LoVo (cell line): ENCODE results near the gene LGALS9.
"Not testable (repeated sequence)": the region's sequence is repeated elsewhere in the genome, so short reads cannot be mapped to it uniquely, and the experiment has no call there.

Experiments used
- DNase-seq: peaks from one replicate; pipeline ENCODE4 v3.0.0-alpha.2; 2016; ENCODE audit warnings: low spot score

LGALS9 gene

DNA sequence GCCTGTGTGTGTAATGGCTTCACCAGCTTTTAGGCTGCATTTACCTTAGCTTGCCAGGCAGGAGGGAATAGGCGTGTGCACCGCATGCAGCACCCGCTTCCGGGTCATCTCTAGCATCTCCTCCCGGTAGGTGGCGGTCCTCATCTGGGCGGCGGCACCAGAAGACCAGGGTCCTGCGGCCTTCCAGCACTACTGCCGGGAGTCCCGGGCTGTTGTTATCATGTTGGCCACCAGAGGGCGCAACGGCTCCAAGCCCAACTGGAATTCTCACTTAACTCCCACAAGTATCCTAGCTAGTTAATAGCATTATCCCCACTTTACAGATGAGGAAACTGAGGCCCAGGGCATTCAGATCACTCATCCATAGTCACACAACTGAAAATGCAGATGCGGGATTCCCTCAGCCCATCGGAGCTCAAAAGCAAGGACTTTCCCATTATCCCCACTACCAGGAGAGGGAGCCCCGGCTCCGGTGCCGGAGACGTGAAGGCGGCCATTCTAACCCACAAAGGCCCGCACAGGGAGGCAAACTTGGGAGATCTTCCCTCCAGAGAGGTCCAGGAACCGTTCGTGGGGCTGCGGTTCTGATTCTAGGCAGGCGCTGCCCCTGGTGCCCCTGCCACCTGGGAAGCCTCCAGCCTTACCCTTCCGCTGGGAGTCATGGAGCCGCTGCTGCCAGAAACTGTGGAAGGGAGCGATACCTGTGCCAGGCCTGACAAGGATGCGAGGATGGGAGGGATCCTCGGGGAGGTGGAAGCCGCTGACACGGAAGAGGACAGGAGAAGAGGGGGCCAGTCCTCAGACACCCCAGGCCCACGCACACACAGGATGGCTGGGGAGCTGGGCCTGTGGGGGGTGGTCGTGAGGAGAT lies 23.9 kb downstream of the LGALS9 start:
- peak; percentile 73 for DNase-seq

- not testable (repeated sequence) for DNase-seq
Observed at GRCh38 chr17:27655525-27656111, 24.6 kb downstream of the LGALS9 start.

GRCh38 chr17:27656620-27657019 lies 25.6 kb downstream of the LGALS9 start:
- DNase-seq, result not testable (repeated sequence)

- no peak for DNase-seq
Observed at GRCh38 chr17:27657620-27658019, 26.6 kb downstream of the LGALS9 start.

- DNase-seq, result no peak
Observed at GRCh38 chr17:27659683-27660082, 28.7 kb downstream of the LGALS9 start.

GRCh38 chr17:27660436-27660835 lies 29.4 kb downstream of the LGALS9 start:
- no peak for DNase-seq

- no peak for DNase-seq
Observed at GRCh38 chr17:27663936-27664605, 33.1 kb downstream of the LGALS9 start.

- no peak for DNase-seq
Observed at GRCh38 chr17:27664606-27664965, 33.6 kb downstream of the LGALS9 start.

- DNase-seq, result no peak
Observed at GRCh38 chr17:27665549-27665948, 34.6 kb downstream of the LGALS9 start.

DNA sequence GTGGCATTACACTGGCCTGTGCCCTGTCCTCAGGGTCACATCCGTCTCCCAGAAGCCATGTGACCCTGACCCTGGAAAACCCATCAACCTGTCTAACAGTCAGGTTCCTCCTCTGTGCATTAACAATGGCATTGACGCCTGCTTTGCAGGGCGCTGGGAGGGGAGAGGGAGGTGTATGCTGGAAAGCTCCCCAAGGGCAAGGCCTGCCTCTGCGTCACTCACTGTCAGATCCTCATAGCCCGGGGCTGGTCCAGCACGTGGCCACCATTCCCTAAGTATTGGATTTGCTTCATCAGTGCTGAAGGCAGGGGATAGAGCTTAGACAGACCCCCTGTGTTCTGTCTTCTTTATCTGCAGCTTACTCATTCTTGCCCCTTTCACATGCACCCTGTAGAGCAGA lies 35.3 kb downstream of the LGALS9 start:
- not testable (repeated sequence) for DNase-seq

- no peak for DNase-seq
Observed at GRCh38 chr17:27666831-27667560, 36.0 kb downstream of the LGALS9 start.

DNA sequence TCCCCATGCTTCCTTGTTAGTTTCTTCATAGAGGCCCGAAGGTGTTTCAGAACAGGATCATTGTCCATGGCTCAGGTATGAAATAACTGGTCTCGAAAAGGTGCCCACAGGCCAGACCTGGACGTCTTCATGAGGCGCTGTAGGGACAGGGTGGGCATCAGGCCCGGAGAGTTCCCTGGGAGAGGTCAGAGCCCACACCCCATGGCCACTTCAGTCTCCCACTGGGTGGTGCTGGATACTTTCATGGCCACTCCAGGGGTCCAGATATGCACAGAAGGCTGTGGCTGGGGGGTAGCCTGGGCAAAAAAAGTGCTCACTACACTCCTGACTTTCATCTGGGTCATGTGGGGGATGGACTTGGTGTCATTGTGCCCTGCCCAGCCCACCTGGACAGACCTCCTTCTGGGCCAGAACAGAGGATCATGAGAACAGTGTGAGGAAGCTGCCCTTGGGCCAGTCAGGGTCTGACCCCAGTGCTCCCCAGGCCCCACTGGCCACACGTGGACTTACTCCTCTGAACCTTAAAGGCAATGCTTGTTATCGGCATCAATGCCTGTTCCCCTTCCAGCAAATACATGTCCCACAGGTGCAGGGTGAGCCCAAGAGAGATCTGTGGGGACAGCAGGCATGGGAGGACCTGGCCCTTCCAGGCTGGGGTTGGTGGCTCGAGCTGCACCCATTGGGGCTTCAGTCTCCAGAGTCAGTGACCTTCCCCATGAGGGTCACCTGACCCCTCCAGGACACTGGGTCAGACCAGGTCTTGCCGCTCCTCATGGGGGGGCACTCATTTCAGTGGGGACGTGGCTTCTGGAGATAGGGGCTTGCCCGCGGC lies 36.9 kb downstream of the LGALS9 start:
- no peak for DNase-seq

DNA sequence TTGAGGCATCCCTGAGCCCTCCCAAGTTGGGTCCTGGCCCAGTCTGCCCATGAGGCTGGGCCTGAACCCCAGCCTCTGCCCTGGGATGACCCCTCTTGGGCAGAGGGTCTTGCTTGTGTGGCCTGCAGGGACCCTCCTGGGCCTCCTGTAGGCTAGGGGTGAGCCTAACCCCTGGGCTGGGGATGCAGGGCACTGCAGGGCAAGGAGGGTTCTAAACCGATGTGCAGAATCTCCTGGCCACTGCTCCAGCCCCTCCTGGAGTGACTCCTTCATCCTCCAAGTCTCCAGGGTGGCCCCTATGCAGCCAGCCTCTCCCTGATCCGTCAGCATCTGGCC lies 37.5 kb downstream of the LGALS9 start:
- no peak for DNase-seq

GRCh38 chr17:27669136-27669535 lies 38.1 kb downstream of the LGALS9 start:
- no peak for DNase-seq

GRCh38 chr17:27669850-27670249 lies 38.9 kb downstream of the LGALS9 start:
- DNase-seq, result no peak

DNA sequence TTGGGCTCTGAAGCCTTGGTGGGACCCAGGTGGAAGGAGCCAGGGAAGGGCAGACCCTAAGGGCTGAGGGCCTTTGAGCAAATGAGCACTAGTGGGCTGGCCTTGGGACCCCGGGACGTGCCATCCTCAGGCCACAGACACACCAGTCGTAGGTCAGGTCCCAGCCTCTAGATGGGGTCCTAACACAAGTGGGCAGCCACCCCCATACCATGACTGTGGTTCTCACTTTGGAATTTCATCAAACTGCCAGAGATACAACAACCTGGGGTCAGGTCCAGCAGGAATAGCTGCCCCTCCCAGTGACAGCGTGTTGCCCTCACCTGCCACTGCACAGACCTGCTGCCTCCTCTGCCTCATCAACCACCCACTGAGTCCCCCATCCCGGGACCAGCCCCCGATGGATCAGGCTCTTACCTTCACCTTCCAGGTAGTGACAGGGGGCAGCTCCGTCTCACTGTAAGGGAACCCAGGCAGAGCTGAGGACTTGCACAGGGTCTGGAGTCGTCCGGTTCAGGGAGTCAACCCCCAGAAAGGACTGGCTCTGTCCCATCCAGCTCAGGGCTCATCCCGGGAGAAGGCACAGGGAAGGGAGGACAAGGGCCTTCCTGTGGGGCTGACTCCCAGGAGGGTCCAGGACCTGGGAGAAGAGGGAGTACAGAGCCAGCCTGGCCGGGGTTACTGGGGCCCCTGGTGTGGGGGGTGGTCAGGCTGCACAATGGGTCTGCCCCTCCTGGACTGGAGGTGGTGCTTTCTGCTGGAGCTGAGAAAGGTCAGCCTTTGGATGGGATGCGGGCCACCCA lies 40.0 kb downstream of the LGALS9 start:
- no peak for DNase-seq

- DNase-seq, result no peak
Observed at GRCh38 chr17:27671591-27671910, 40.6 kb downstream of the LGALS9 start.

GRCh38 chr17:27671977-27672480 lies 41.0 kb downstream of the LGALS9 start:
- not testable (repeated sequence) for DNase-seq

GRCh38 chr17:27674335-27674734 lies 43.3 kb downstream of the LGALS9 start:
- no peak for DNase-seq

DNA sequence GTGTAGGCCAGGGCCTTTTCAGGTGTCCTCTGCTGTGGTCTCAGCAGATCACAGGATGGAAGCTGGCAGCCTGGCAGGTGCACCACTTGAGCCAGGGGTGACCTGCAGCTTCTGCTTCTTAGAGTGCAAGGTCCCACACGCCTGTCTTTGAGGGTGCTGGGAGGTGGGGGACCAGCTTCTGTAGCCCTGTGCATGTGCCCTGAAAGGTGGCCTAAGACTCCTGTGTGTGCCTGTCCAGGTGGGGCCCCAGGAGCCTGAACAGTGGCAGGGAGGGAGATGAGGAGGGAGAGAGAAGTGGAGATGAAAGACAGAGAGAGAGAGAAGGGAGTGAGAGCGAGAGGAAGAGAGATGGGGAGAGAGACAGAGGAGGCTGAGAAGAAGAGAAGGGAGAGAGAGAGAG lies 46.2 kb downstream of the LGALS9 start:
- DNase-seq, result no peak

GRCh38 chr17:27686322-27686721 lies 55.3 kb downstream of the LGALS9 start:
- not testable (repeated sequence) for DNase-seq
